ENCODE results near the gene TRIM65. TPM values are rescaled to one million over a fixed set of nuclear protein-coding genes. Genes with fewer than 3 reads are reported as not detected.

The TRIM65 gene
- total and polyA plus RNA-seq, 2 of the 13 experiments (the other 11 are each of a cell fraction or from before 2014, with no cell fraction given) = 10.3 to 22.4 TPM

- TF ChIP-seq AKNA (CRISPR knock-in tag; IDR thresholded peaks at IDR 0.05; ENCODE audit: borderline replicate concordance) = no peak
- TF ChIP-seq ZNF652 (CRISPR knock-in tag; IDR thresholded peaks at IDR 0.05; ENCODE audit: borderline replicate concordance, low read depth) = no peak
- peak; percentile 73 for TF ChIP-seq MXD4 (CRISPR knock-in tag; IDR thresholded peaks at IDR 0.05)
- TF ChIP-seq ZNF570 (CRISPR knock-in tag; IDR thresholded peaks at IDR 0.05; ENCODE audit: borderline replicate concordance) = no peak; the same call in 1 of the 2 replicates
- TF ChIP-seq, protein P1, sequence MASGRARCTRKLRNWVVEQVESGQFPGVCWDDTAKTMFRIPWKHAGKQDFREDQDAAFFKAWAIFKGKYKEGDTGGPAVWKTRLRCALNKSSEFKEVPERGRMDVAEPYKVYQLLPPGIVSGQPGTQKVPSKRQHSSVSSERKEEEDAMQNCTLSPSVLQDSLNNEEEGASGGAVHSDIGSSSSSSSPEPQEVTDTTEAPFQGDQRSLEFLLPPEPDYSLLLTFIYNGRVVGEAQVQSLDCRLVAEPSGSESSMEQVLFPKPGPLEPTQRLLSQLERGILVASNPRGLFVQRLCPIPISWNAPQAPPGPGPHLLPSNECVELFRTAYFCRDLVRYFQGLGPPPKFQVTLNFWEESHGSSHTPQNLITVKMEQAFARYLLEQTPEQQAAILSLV (CRISPR knock-in tag; IDR thresholded peaks at IDR 0.05; ENCODE audit: borderline replicate concordance) = no peak; the same call in 1 of the 2 replicates
- TF ChIP-seq DBP (CRISPR knock-in tag; IDR thresholded peaks at IDR 0.05; ENCODE audit: not compliant biosample characterization) = no peak
- TF ChIP-seq ATAD3A (CRISPR knock-in tag; IDR thresholded peaks at IDR 0.05) = no peak
- peak; percentile 78 for TF ChIP-seq ZNF430 (CRISPR knock-in tag; IDR thresholded peaks at IDR 0.05)
- no peak for TF ChIP-seq ZFP36L2 (CRISPR knock-in tag; IDR thresholded peaks at IDR 0.05)
- no peak for TF ChIP-seq MBNL3 (CRISPR knock-in tag; conservative IDR thresholded peaks at IDR 0.05)
- TF ChIP-seq TBX2 (CRISPR knock-in tag; IDR thresholded peaks at IDR 0.05; ENCODE audit: borderline replicate concordance) = peak; percentile 82
- TF ChIP-seq MTF1 (CRISPR knock-in tag; IDR thresholded peaks at IDR 0.05) = no peak
- TF ChIP-seq ZNF660 (CRISPR knock-in tag; IDR thresholded peaks at IDR 0.05; ENCODE audit: borderline replicate concordance, low read depth) = no peak; the same call in 1 of the 2 replicates
- no peak for TF ChIP-seq DNMT1 (CRISPR knock-in tag; IDR thresholded peaks at IDR 0.05)
- TF ChIP-seq GPBP1L1 (CRISPR knock-in tag; IDR thresholded peaks at IDR 0.05) = no peak
- no peak; the same call in 1 of the 2 replicates for TF ChIP-seq ZNF546 (CRISPR knock-in tag; conservative IDR thresholded peaks at IDR 0.05)
- no peak for TF ChIP-seq JARID2 (CRISPR knock-in tag; IDR thresholded peaks at IDR 0.05; ENCODE audit: insufficient replicate concordance)
- peak; percentile 59; the same call in 1 of the 2 replicates for TF ChIP-seq HOXA7 (CRISPR knock-in tag; IDR thresholded peaks at IDR 0.05)
- no peak for TF ChIP-seq REXO4 (CRISPR knock-in tag; IDR thresholded peaks at IDR 0.05; ENCODE audit: borderline replicate concordance)
- TF ChIP-seq POLR2AphosphoS2 (IDR thresholded peaks at IDR 0.05; ENCODE audit: low read depth, low read length) = no peak
Measured at GRCh38 chr17:75891605-75892555, 4.9 kb downstream of the TRIM65 start (continued).

All from HepG2 (cell line).